ENCODE results near the gene AGBL1.

Gene AGBL1

GRCh38 chr15:86064326-86064725 is 15.3 kb upstream of the AGBL1 start (continued):
- TF ChIP-seq ZNF292 (tag by site-specific recombination; IDR thresholded peaks at IDR 0.05; ENCODE audit: borderline replicate concordance, low read depth) (no peak), KLF10 (tag by site-specific recombination; IDR thresholded peaks at IDR 0.05) (no peak), KLF8 (tag by site-specific recombination; IDR thresholded peaks at IDR 0.05) (no peak), ZNF132 (tag by site-specific recombination; IDR thresholded peaks at IDR 0.05; ENCODE audit: borderline replicate concordance) (no peak), ZNF157 (tag by site-specific recombination; IDR thresholded peaks at IDR 0.05) (no peak), AEBP2 (tag by site-specific recombination; IDR thresholded peaks at IDR 0.05; ENCODE audit: borderline replicate concordance) (no peak)

GRCh38 chr15:86066174-86066834 is 13.4 kb upstream of the AGBL1 start:
- Histone ChIP-seq H3K9me3 (ENCODE audit: control insufficient read depth, insufficient read depth, low read depth, low read length) (no peaks in the 10 kb centered on the region), H3K27ac (ENCODE audit: extremely low read depth, low read depth, low read length) (no peak overlapping the region), H3K36me3 (ENCODE audit: control insufficient read depth in 2 of 2, insufficient read depth in 1 of 2, low read length in 2 of 2) (no peaks in the 10 kb centered on the region), H3K4me3 (ENCODE audit: low read depth, low read length) (no peak overlapping the region), H3K4me1 (ENCODE audit: control insufficient read depth, insufficient read depth, low read length) (no peaks in the 10 kb centered on the region)
- TF ChIP-seq ZNF248 (tag by site-specific recombination; IDR thresholded peaks at IDR 0.05) (no peak), ZSCAN18 (tag by site-specific recombination; IDR thresholded peaks at IDR 0.05) (no peak), ZNF677 (tag by site-specific recombination; IDR thresholded peaks at IDR 0.05) (no peak), ZNF521 (tag by site-specific recombination; IDR thresholded peaks at IDR 0.05) (no peak), ZNF223 (tag by site-specific recombination; IDR thresholded peaks at IDR 0.05) (no peak)
- ChIA-PET CTCF (no interaction called here), POLR2A (no interaction called here)

- CTCF ChIA-PET: no interaction called here
- Histone ChIP-seq H3K9me3 (ENCODE audit: control insufficient read depth, insufficient read depth, low read depth, low read length) (no peaks in the 10 kb centered on the region), H3K4me3 (ENCODE audit: low read depth, low read length) (no peak overlapping the region), H3K27ac (ENCODE audit: extremely low read depth, low read depth, low read length) (no peak overlapping the region), H3K4me1 (ENCODE audit: control insufficient read depth, insufficient read depth, low read length) (no peaks in the 10 kb centered on the region), H3K36me3 (ENCODE audit: control insufficient read depth in 2 of 2, insufficient read depth in 1 of 2, low read length in 2 of 2) (no peaks in the 10 kb centered on the region)
- POLR2A ChIA-PET: no interaction called here
- TF ChIP-seq TSHZ1 (tag by site-specific recombination; IDR thresholded peaks at IDR 0.05; ENCODE audit: borderline replicate concordance) (no peak), ZNF571 (tag by site-specific recombination; IDR thresholded peaks at IDR 0.05) (no peak), ZNF529 (tag by site-specific recombination; IDR thresholded peaks at IDR 0.05; ENCODE audit: insufficient replicate concordance) (no peak), ZFP3 (tag by site-specific recombination; IDR thresholded peaks at IDR 0.05; ENCODE audit: low read depth) (no peak), ZNF324 (tag by site-specific recombination; IDR thresholded peaks at IDR 0.05) (no peak), ZNF600 (tag by site-specific recombination; IDR thresholded peaks at IDR 0.05) (no peak), BCL6B (tag by site-specific recombination; IDR thresholded peaks at IDR 0.05) (no peak), ZFP37 (tag by site-specific recombination; IDR thresholded peaks at IDR 0.05) (no peak), PRDM10 (tag by site-specific recombination; IDR thresholded peaks at IDR 0.05) (no peak), ZNF112 (tag by site-specific recombination; IDR thresholded peaks at IDR 0.05) (no peak), SALL2 (tag by site-specific recombination; IDR thresholded peaks at IDR 0.05; ENCODE audit: borderline replicate concordance) (no peak), ZNF677 (tag by site-specific recombination; IDR thresholded peaks at IDR 0.05) (no peak)
These were observed 6.4 kb upstream of the AGBL1 start for GRCh38 chr15:86073281-86073680.
